ENCODE results near the gene GFPT2.

GRCh38 chr5:180373454-180373853 is 20.3 kb upstream of the GFPT2 start:
- TF ChIP-seq, protein P1, sequence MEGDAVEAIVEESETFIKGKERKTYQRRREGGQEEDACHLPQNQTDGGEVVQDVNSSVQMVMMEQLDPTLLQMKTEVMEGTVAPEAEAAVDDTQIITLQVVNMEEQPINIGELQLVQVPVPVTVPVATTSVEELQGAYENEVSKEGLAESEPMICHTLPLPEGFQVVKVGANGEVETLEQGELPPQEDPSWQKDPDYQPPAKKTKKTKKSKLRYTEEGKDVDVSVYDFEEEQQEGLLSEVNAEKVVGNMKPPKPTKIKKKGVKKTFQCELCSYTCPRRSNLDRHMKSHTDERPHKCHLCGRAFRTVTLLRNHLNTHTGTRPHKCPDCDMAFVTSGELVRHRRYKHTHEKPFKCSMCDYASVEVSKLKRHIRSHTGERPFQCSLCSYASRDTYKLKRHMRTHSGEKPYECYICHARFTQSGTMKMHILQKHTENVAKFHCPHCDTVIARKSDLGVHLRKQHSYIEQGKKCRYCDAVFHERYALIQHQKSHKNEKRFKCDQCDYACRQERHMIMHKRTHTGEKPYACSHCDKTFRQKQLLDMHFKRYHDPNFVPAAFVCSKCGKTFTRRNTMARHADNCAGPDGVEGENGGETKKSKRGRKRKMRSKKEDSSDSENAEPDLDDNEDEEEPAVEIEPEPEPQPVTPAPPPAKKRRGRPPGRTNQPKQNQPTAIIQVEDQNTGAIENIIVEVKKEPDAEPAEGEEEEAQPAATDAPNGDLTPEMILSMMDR (IDR thresholded peaks at IDR 0.05): no peak
- no peak for TF ChIP-seq POLR2A (IDR thresholded peaks at IDR 0.05)
